GM18858 (cell line): ENCODE results near the gene GALT.

Experiments used
- ATAC-seq: cut with Tn5 transposase; IDR thresholded peaks from one replicate; pipeline ENCODE4 v1.9.1; 2021; ENCODE audit not compliant: unreplicated experiment

GALT gene

GRCh38 chr9:34646211-34647083, at the start of gene GALT:
Gene GALT, plus strand, starts transcription at chr9:34646675. Its CDS starts 30 bp downstream, at chr9:34646705.
- ATAC-seq = peak; percentile 73

- no peak for ATAC-seq
Observed at GRCh38 chr9:34599546-34599945, 46.9 kb upstream of the GALT start.

- no peak for ATAC-seq
Observed at GRCh38 chr9:34600908-34601307, 45.6 kb upstream of the GALT start.

- no peak for ATAC-seq
Observed at GRCh38 chr9:34601937-34602573, 44.4 kb upstream of the GALT start.

- no peak for ATAC-seq
Observed at GRCh38 chr9:34603610-34604231, 42.8 kb upstream of the GALT start.

- ATAC-seq = no peak
Observed at GRCh38 chr9:34606190-34606589, 40.3 kb upstream of the GALT start.

- ATAC-seq = no peak
Observed at GRCh38 chr9:34606905-34607304, 39.6 kb upstream of the GALT start.

- ATAC-seq = no peak
Observed at GRCh38 chr9:34607331-34607730, 39.1 kb upstream of the GALT start.

GRCh38 chr9:34610434-34611206, 35.9 kb upstream of the GALT start:
- no peak for ATAC-seq

- no peak for ATAC-seq
Observed at GRCh38 chr9:34611251-34611810, 35.1 kb upstream of the GALT start.

- peak; percentile 67 for ATAC-seq
Observed at GRCh38 chr9:34611811-34612787, 34.4 kb upstream of the GALT start, which contains the start of gene RPP25L. Gene RPP25L, minus strand, starts transcription at chr9:34612097. Its CDS starts 801 bp downstream, at chr9:34611296.

- ATAC-seq = no peak
Observed at GRCh38 chr9:34612788-34613390, 33.6 kb upstream of the GALT start.

GRCh38 chr9:34615132-34615531, 31.3 kb upstream of the GALT start:
- ATAC-seq = no peak

- ATAC-seq = peak; percentile 95
Observed at GRCh38 chr9:34620061-34620994, 26.1 kb upstream of the GALT start, which contains the start of gene DCTN3. Gene DCTN3, minus strand, starts transcription at chr9:34620495. Its CDS starts 31 bp downstream, at chr9:34620464.

- ATAC-seq = no peak
Observed at GRCh38 chr9:34623374-34624235, 22.9 kb upstream of the GALT start.

- ATAC-seq = no peak
Observed at GRCh38 chr9:34624475-34625185, 21.8 kb upstream of the GALT start.

- ATAC-seq = no peak
Observed at GRCh38 chr9:34625186-34625486, 21.3 kb upstream of the GALT start.
